ENCODE measurements around the gene COBL. TPM values are rescaled to one million over a fixed set of nuclear protein-coding genes. Genes with fewer than 3 reads are reported as not detected.
A peak's percentile ranks its signal among the peaks of the same experiment; 100 is the strongest.

Gene COBL
- total and polyA plus RNA-seq, 2 experiments from 2014 or later, result 0.07 to 0.69 TPM

DNA sequence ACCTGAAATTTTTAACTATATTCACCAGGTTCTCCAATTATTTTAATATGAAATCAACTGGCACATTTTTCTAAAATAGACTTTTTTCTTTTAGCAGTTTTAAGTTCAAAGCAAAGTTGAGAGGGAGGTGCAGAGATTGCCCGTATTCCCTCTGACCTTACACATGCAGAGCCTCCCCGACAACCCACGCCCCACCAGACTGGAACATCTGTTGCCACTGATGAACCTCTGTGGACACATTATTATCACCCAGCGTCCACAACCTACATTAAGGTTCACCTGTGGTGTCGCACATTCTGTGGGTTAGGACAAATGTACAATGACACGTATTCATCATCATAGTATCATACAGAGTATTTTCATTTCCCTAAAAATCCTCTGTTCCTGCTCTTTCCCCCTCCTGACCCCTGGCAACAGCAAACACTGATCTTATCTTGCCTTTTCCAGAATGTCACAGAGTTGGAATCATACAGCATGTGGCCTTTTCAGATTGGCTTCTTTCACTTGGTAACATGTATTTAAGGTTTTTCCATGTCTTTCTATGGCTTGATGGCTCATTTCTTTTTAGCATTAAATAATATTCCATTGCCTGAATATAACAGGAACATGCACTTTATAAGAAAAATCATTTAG is 37.1 kb downstream of the COBL start:
- peaks cover 6% of the 10 kb centered on the region for H3K4me1 ChIP-seq (ENCODE audit: low read depth)
- H3K27ac ChIP-seq, result no peak overlapping the region
- no peak for DNase-seq (ENCODE audit: low read depth in 1 of 2, low spot score in 1 of 2)
- no peaks in the 10 kb centered on the region for H3K27me3 ChIP-seq
- H3K9me3 ChIP-seq (ENCODE audit: low read depth), result no peaks in the 10 kb centered on the region
- TF ChIP-seq, protein P1, sequence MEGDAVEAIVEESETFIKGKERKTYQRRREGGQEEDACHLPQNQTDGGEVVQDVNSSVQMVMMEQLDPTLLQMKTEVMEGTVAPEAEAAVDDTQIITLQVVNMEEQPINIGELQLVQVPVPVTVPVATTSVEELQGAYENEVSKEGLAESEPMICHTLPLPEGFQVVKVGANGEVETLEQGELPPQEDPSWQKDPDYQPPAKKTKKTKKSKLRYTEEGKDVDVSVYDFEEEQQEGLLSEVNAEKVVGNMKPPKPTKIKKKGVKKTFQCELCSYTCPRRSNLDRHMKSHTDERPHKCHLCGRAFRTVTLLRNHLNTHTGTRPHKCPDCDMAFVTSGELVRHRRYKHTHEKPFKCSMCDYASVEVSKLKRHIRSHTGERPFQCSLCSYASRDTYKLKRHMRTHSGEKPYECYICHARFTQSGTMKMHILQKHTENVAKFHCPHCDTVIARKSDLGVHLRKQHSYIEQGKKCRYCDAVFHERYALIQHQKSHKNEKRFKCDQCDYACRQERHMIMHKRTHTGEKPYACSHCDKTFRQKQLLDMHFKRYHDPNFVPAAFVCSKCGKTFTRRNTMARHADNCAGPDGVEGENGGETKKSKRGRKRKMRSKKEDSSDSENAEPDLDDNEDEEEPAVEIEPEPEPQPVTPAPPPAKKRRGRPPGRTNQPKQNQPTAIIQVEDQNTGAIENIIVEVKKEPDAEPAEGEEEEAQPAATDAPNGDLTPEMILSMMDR (IDR thresholded peaks at IDR 0.05; ENCODE audit: low read depth, low read length), result no peak
- H3K4me3 ChIP-seq, result no peak overlapping the region
- no peaks in the 10 kb centered on the region for H3K36me3 ChIP-seq

DNA sequence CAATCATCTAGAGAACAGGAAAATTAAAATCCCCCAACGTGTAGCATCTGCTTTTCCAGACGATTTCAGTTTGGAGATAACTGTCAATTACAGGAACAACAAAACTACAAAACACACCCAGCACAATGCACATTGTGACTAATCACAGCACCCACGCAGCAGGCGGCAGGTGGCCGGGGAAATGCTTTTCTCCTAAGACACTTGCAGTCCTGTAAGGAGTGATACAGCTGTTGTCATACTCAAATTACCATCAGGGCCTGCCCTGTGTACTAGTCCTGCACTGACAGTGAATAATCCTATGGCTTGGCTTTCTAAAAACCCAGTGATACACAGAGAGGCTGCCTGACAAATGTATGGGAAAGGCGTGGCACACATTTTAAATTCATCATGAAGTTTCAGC is 37.8 kb downstream of the COBL start:
- no peak for DNase-seq (ENCODE audit: low read depth in 1 of 2, low spot score in 1 of 2)
- Histone ChIP-seq H3K27ac (no peak overlapping the region), H3K36me3 (no peaks in the 10 kb centered on the region), H3K27me3 (no peaks in the 10 kb centered on the region), H3K9me3 (ENCODE audit: low read depth) (no peaks in the 10 kb centered on the region), H3K4me1 (ENCODE audit: low read depth) (peaks cover 6% of the 10 kb centered on the region), H3K4me3 (no peak overlapping the region)
- TF ChIP-seq, protein P1 (IDR thresholded peaks at IDR 0.05; ENCODE audit: low read depth, low read length), result no peak

DNA sequence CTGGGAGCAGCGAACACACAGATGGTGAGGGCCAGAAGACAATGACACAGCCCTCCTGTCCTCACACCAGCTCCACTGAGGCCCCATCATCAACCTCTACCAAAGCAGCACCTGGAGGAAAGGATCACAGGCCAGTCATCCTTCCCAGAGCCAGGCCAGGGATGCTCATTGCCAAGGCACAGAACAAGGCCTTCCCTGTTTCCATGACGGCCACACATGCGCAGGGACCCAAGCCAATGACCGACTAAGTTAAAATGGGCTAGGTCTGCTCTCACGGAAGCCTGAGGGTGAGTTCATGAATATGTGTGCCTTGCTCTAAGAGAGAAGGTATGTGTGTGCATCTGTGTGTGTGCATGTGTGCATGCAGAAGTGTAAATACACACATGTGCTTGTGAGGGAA is 39.6 kb downstream of the COBL start:
- Histone ChIP-seq H3K4me3 (no peak overlapping the region), H3K36me3 (no peaks in the 10 kb centered on the region), H3K27me3 (no peaks in the 10 kb centered on the region), H3K9me3 (ENCODE audit: low read depth) (no peaks in the 10 kb centered on the region), H3K27ac (no peak overlapping the region), H3K4me1 (ENCODE audit: low read depth) (peaks cover 6% of the 10 kb centered on the region)
- DNase-seq (ENCODE audit: low read depth in 1 of 2, low spot score in 1 of 2), result no peak
- TF ChIP-seq, protein P1 (IDR thresholded peaks at IDR 0.05; ENCODE audit: low read depth, low read length), result no peak

DNA sequence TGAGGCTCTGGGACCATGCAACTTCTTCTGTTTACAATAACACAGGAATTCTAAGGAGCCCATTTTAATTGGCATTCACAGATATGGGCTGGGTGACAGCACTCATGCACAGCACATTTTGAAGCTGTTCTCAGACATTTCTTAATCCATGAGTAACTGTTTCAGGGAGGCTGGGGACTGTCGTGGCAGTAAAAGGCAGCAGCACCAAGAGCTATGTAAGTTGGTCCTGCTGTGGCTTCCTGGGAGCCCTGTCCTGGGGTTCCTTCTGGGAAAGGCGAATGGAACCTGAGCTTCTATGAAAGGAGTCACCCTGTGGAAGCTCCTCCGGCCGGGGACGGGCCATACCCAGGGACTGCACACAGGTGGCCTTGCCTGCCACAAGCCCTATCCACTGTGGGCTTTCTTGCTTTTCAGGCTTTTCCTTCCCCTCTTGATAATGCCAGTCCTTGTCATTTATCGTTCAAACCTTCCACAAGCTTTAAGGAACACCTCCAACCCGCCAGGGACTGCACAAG is 40.5 kb downstream of the COBL start:
- Histone ChIP-seq H3K36me3 (no peaks in the 10 kb centered on the region), H3K27ac (no peak overlapping the region), H3K9me3 (ENCODE audit: low read depth) (no peaks in the 10 kb centered on the region), H3K4me3 (no peak overlapping the region), H3K4me1 (ENCODE audit: low read depth) (peaks cover 6% of the 10 kb centered on the region), H3K27me3 (no peaks in the 10 kb centered on the region)
- TF ChIP-seq, protein P1 (IDR thresholded peaks at IDR 0.05; ENCODE audit: low read depth, low read length), result no peak
- DNase-seq (ENCODE audit: low read depth in 1 of 2, low spot score in 1 of 2), result no peak

DNA sequence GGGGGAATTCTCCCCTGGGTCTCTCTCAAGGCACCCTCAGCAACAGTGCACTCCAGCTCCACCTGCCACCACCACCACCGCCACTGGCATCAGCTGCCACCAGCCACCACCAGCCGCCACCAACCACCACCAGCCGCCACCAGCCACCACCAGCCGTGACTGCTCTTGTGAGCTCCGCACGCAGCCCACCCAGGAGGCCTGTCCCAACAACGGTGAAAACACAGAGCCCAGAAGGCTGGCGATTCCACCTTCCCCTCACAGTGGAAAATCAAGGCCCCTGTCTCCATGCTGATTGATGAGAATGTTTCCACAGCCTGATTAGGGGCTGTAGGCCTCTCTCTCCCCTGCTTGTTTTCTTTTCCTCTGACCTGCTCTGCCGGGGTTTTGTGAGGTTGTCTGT is 41.1 kb downstream of the COBL start:
- H3K27me3 ChIP-seq, result no peaks in the 10 kb centered on the region
- H3K36me3 ChIP-seq, result no peaks in the 10 kb centered on the region
- peaks cover 6% of the 10 kb centered on the region for H3K4me1 ChIP-seq (ENCODE audit: low read depth)
- H3K4me3 ChIP-seq, result no peak overlapping the region
- peak in 1 of 2 donors; percentile 23 for DNase-seq (ENCODE audit: low read depth in 1 of 2, low spot score in 1 of 2)
- no peak overlapping the region for H3K27ac ChIP-seq
- H3K9me3 ChIP-seq (ENCODE audit: low read depth), result no peaks in the 10 kb centered on the region
- TF ChIP-seq, protein P1 (IDR thresholded peaks at IDR 0.05; ENCODE audit: low read depth, low read length), result no peak
